DND-41 (cell line): ENCODE data around the gene MAP3K2.

Experiments
- ATAC-seq: fragments of 200-7000 bp; cut with Tn5 transposase; 3 replicates; pipeline ENCODE4 v1.9.1; 2021; ENCODE audit warnings: low read depth; ENCODE audit not compliant: insufficient read depth
- DNase-seq: peaks from one replicate; pipeline ENCODE4 v3.0.0-alpha.2; 2020
- H2AFZ ChIP-seq: 2 replicates; pipeline ENCODE4 v1.6.0; 2012; ENCODE audit warnings: low read depth, low read length
- H3K27ac ChIP-seq: 2 replicates; pipeline ENCODE4 v1.5.1; 2012; ENCODE audit warnings: low read length, inconsistent platforms
- H3K27me3 ChIP-seq: fragments of 200-600 bp; sonication (generic); 2 replicates; pipeline ENCODE4 v1.6.0; 2012; ENCODE audit warnings: low read length, mild to moderate bottlenecking, inconsistent platforms; ENCODE audit not compliant: insufficient read depth, poor library complexity
- H3K36me3 ChIP-seq: 2 replicates; pipeline ENCODE4 v1.5.1; 2012; ENCODE audit warnings: low read length, inconsistent platforms; ENCODE audit not compliant: insufficient read depth
- H3K4me1 ChIP-seq: 2 replicates; pipeline ENCODE4 v1.5.1; 2012; ENCODE audit warnings: mild to moderate bottlenecking, low read length; ENCODE audit not compliant: insufficient read depth
- H3K4me2 ChIP-seq: 2 replicates; pipeline ENCODE4 v1.6.0; 2012; ENCODE audit warnings: mild to moderate bottlenecking, moderate library complexity, low read length, inconsistent platforms; ENCODE audit not compliant: insufficient read depth
- H3K4me3 ChIP-seq, 2 experiments: fragments of 200-600 bp in 1 of 2; shearing (Covaris generic) in 1 of 2; 2 replicates each; pipeline ENCODE4 v1.5.1; 2012 to 2016; ENCODE audit warnings: inconsistent platforms in 2 of 2, low read length in 2 of 2, mild to moderate bottlenecking in 2 of 2, low read depth in 1 of 2, moderate library complexity in 1 of 2
- H3K79me2 ChIP-seq: 2 replicates; pipeline ENCODE4 v1.6.0; 2012; ENCODE audit warnings: low read length, inconsistent platforms; ENCODE audit not compliant: insufficient read depth
- H3K9ac ChIP-seq: 2 replicates; pipeline ENCODE4 v1.6.0; 2012; ENCODE audit warnings: low read depth, mild to moderate bottlenecking, inconsistent platforms, low read length, moderate library complexity
- H3K9me3 ChIP-seq: 2 replicates; pipeline ENCODE4 v1.5.1; 2012; ENCODE audit warnings: low read length, moderate library complexity, mild to moderate bottlenecking, inconsistent platforms; ENCODE audit not compliant: insufficient read depth, severe bottlenecking
- H4K20me1 ChIP-seq: 2 replicates; pipeline ENCODE4 v1.6.0; 2012; ENCODE audit warnings: low read length; ENCODE audit not compliant: insufficient read depth
- EZH2 ChIP-seq: IDR thresholded peaks from 3 replicates; pipeline ENCODE4 v1.6.1; 2012; ENCODE audit warnings: borderline replicate concordance, low read depth, mild to moderate bottlenecking, moderate library complexity, low read length, inconsistent platforms; ENCODE audit not compliant: severe bottlenecking
- TF ChIP-seq, protein P1 (sequence below): IDR thresholded peaks from 2 replicates; pipeline ENCODE4 v1.5.1; 2012; ENCODE audit warnings: borderline replicate concordance, low read length, moderate library complexity, mild to moderate bottlenecking; ENCODE audit not compliant: poor library complexity, severe bottlenecking; ENCODE audit errors: extremely low read depth

The MAP3K2 gene

GRCh38 chr2:127423478-127423843 is 35.7 kb upstream of the MAP3K2 start:
- H3K9ac ChIP-seq: peak overlapping the region; percentile 35; the same call in 1 of the 2 replicates
- peak overlapping the region in 1 of 2 experiments; percentile 47; a peak in 2 of 4 replicates for H3K4me3 ChIP-seq
- no peaks in the 10 kb centered on the region for H4K20me1 ChIP-seq
- H3K27me3 ChIP-seq: peaks cover 15% of the 10 kb centered on the region
- no peak overlapping the region for H3K27ac ChIP-seq
- peak overlapping the region; percentile 45; the same call in 1 of the 2 replicates for H2AFZ ChIP-seq
- TF ChIP-seq, protein P1, sequence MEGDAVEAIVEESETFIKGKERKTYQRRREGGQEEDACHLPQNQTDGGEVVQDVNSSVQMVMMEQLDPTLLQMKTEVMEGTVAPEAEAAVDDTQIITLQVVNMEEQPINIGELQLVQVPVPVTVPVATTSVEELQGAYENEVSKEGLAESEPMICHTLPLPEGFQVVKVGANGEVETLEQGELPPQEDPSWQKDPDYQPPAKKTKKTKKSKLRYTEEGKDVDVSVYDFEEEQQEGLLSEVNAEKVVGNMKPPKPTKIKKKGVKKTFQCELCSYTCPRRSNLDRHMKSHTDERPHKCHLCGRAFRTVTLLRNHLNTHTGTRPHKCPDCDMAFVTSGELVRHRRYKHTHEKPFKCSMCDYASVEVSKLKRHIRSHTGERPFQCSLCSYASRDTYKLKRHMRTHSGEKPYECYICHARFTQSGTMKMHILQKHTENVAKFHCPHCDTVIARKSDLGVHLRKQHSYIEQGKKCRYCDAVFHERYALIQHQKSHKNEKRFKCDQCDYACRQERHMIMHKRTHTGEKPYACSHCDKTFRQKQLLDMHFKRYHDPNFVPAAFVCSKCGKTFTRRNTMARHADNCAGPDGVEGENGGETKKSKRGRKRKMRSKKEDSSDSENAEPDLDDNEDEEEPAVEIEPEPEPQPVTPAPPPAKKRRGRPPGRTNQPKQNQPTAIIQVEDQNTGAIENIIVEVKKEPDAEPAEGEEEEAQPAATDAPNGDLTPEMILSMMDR: no peak
- no peak for TF ChIP-seq EZH2
- DNase-seq (no peak), ATAC-seq (no peak)
- peak overlapping the region; percentile 70 for H3K4me2 ChIP-seq
- H3K4me1 ChIP-seq: peaks cover 16% of the 10 kb centered on the region
- H3K36me3 ChIP-seq: no peaks in the 10 kb centered on the region
- H3K9me3 ChIP-seq: no peaks in the 10 kb centered on the region
- H3K79me2 ChIP-seq: no peaks in the 10 kb centered on the region

DNA sequence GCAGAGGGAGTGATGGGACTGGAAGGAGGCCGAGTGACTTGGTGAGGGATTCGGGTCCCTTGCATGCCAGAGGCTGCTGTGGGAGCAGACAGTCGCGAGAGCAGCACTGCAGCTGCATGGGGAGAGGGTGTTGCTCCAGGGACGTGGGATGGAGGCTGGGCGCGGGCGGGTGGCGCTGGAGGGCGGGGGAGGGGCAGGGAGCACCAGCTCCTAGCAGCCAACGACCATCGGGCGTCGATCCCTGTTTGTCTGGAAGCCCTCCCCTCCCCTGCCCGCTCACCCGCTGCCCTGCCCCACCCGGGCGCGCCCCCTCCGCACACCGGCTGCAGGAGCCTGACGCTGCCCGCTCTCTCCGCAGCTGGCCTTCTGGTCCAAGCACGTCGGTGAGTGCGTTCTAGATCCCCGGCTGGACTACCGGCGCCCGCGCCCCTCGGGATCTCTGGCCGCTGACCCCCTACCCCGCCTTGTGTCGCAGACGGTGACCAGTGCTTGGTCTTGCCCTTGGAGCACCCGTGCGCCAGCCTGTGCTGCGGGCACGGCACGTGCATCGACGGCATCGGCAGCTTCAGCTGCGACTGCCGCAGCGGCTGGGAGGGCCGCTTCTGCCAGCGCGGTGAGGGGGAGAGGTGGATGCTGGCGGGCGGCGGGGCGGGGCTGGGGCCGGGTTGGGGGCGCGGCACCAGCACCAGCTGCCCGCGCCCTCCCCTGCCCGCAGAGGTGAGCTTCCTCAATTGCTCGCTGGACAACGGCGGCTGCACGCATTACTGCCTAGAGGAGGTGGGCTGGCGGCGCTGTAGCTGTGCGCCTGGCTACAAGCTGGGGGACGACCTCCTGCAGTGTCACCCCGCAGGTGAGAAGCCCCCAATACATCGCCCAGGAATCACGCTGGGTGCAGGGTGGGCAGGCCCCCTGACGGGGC is 35.0 kb upstream of the MAP3K2 start:
- H3K4me1 ChIP-seq: peaks cover 23% of the 10 kb centered on the region
- H3K36me3 ChIP-seq: no peaks in the 10 kb centered on the region
- peaks cover 15% of the 10 kb centered on the region for H3K27me3 ChIP-seq
- TF ChIP-seq, protein P1: peak; percentile 15
- peak; percentile 48 for TF ChIP-seq EZH2
- H3K4me3 ChIP-seq: peak overlapping the region in 1 of 2 experiments; percentile 51; a peak in 2 of 4 replicates
- H4K20me1 ChIP-seq: no peaks in the 10 kb centered on the region
- H3K27ac ChIP-seq: no peak overlapping the region
- no peaks in the 10 kb centered on the region for H3K9me3 ChIP-seq
- H3K9ac ChIP-seq: peak overlapping the region; percentile 35; the same call in 1 of the 2 replicates
- ATAC-seq (peak; percentile 90), DNase-seq (peak; percentile 73)
- peak overlapping the region; percentile 45 for H2AFZ ChIP-seq
- peak overlapping the region; percentile 70 for H3K4me2 ChIP-seq
- H3K79me2 ChIP-seq: no peaks in the 10 kb centered on the region

- Histone ChIP-seq H3K9ac (no peak overlapping the region), H3K4me2 (peak overlapping the region; percentile 70; the same call in 1 of the 2 replicates), H4K20me1 (no peaks in the 10 kb centered on the region), H3K36me3 (no peaks in the 10 kb centered on the region), H3K27me3 (peaks cover 15% of the 10 kb centered on the region), H3K4me1 (peaks cover 31% of the 10 kb centered on the region), H3K9me3 (no peaks in the 10 kb centered on the region), H3K79me2 (no peaks in the 10 kb centered on the region), H3K27ac (no peak overlapping the region), H3K4me3 (no peak overlapping the region), H2AFZ (no peak overlapping the region)
- DNase-seq (no peak), ATAC-seq (no peak)
- TF ChIP-seq, protein P1: no peak
- no peak for TF ChIP-seq EZH2
These were observed 34.2 kb upstream of the MAP3K2 start for GRCh38 chr2:127421871-127422558.
